ENCODE measurements around the gene RAD51C.

The RAD51C gene

DNA sequence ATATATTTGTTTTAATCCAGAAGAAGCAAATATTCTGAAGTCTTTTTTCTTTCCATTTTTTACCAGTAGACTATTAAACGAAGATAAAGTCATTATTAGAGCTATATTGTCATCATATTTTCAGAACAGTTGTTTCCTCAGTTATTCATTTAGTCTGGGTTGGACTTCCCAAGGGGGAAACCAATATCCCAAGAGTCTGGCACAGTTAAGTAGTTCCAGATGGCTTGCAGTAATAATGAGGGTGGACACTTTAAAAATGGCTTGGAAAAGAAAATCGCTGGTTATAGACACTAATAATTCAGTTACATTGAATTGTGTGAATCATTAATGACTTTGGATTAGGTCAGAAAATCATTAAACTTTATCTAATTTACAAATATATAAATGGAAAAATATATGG, 67.1 kb downstream of the RAD51C start:
- Histone ChIP-seq H3K4me2 (ENCODE audit: low read length) (no peak overlapping the region), H4K20me1 (ENCODE audit: insufficient read depth, low read length) (no peaks in the 10 kb centered on the region), H3K79me2 (ENCODE audit: insufficient read depth, low read length) (no peaks in the 10 kb centered on the region), H3K36me3 (ENCODE audit: insufficient read depth, low read length) (no peaks in the 10 kb centered on the region), H3K4me1 (ENCODE audit: insufficient read depth, low read length, severe bottlenecking) (peaks cover 12% of the 10 kb centered on the region), H3K4me3 (ENCODE audit: low read depth, low read length, poor library complexity, severe bottlenecking) (no peak overlapping the region), H3K9me3 (ENCODE audit: low read length) (no peaks in the 10 kb centered on the region), H3K27ac (ENCODE audit: low read depth, low read length, poor library complexity, severe bottlenecking) (no peak overlapping the region), H3F3A (ENCODE audit: insufficient read depth, low read length) (no peaks in the 10 kb centered on the region; the same call in 1 of the 2 replicates), H3K9me2 (ENCODE audit: low read depth, low read length) (no peaks in the 10 kb centered on the region), H3K9ac (ENCODE audit: low read length) (no peak overlapping the region), H3K27me3 (ENCODE audit: insufficient read depth, low read length) (peaks cover 10% of the 10 kb centered on the region; the same call in 1 of the 2 replicates), H2AFZ (ENCODE audit: low read length) (no peak overlapping the region)
- no peak for TF ChIP-seq EZH2 (IDR thresholded peaks at IDR 0.05; ENCODE audit: borderline replicate concordance, low read length)
- TF ChIP-seq, protein P1, sequence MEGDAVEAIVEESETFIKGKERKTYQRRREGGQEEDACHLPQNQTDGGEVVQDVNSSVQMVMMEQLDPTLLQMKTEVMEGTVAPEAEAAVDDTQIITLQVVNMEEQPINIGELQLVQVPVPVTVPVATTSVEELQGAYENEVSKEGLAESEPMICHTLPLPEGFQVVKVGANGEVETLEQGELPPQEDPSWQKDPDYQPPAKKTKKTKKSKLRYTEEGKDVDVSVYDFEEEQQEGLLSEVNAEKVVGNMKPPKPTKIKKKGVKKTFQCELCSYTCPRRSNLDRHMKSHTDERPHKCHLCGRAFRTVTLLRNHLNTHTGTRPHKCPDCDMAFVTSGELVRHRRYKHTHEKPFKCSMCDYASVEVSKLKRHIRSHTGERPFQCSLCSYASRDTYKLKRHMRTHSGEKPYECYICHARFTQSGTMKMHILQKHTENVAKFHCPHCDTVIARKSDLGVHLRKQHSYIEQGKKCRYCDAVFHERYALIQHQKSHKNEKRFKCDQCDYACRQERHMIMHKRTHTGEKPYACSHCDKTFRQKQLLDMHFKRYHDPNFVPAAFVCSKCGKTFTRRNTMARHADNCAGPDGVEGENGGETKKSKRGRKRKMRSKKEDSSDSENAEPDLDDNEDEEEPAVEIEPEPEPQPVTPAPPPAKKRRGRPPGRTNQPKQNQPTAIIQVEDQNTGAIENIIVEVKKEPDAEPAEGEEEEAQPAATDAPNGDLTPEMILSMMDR (IDR thresholded peaks at IDR 0.05; ENCODE audit: low read length), result no peak

DNA sequence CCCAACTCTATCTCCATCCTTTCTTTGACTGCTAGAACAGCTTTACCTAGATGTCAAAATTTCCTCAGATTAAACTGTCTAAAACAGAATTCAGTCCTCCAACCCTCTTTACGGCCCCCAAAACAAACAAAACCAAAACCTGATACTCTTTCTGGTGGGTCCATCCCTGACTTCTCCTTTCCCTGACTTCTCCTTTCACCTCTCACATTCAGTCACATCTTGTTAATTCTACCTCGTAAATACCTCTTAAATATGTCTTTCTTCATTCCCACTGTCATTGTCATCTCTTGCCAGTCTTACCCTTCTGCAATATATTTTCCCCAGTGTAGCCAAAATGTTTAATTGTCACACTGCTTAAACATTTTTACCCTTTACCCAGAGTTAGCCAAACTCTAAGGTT, 67.8 kb downstream of the RAD51C start:
- Histone ChIP-seq H3F3A (ENCODE audit: insufficient read depth, low read length) (no peaks in the 10 kb centered on the region), H3K4me2 (ENCODE audit: low read length) (no peak overlapping the region), H4K20me1 (ENCODE audit: insufficient read depth, low read length) (no peaks in the 10 kb centered on the region), H3K27ac (ENCODE audit: low read depth, low read length, poor library complexity, severe bottlenecking) (no peak overlapping the region), H3K9ac (ENCODE audit: low read length) (no peak overlapping the region), H2AFZ (ENCODE audit: low read length) (no peak overlapping the region), H3K9me3 (ENCODE audit: low read length) (no peaks in the 10 kb centered on the region), H3K36me3 (ENCODE audit: insufficient read depth, low read length) (no peaks in the 10 kb centered on the region), H3K79me2 (ENCODE audit: insufficient read depth, low read length) (no peaks in the 10 kb centered on the region), H3K4me3 (ENCODE audit: low read depth, low read length, poor library complexity, severe bottlenecking) (no peak overlapping the region), H3K9me2 (ENCODE audit: low read depth, low read length) (no peaks in the 10 kb centered on the region), H3K4me1 (ENCODE audit: insufficient read depth, low read length, severe bottlenecking) (peaks cover 14% of the 10 kb centered on the region), H3K27me3 (ENCODE audit: insufficient read depth, low read length) (peaks cover 10% of the 10 kb centered on the region; the same call in 1 of the 2 replicates)
- no peak for TF ChIP-seq EZH2 (IDR thresholded peaks at IDR 0.05; ENCODE audit: borderline replicate concordance, low read length)
- TF ChIP-seq, protein P1 (IDR thresholded peaks at IDR 0.05; ENCODE audit: low read length), result no peak

GRCh38 chr17:58763263-58763662, 70.9 kb downstream of the RAD51C start:
- Histone ChIP-seq H3K9ac (ENCODE audit: low read length) (no peak overlapping the region), H4K20me1 (ENCODE audit: insufficient read depth, low read length) (no peaks in the 10 kb centered on the region), H3K27ac (ENCODE audit: low read depth, low read length, poor library complexity, severe bottlenecking) (no peak overlapping the region), H3K9me2 (ENCODE audit: low read depth, low read length) (no peaks in the 10 kb centered on the region), H3K27me3 (ENCODE audit: insufficient read depth, low read length) (0 out of 2 replicates have a peak, but pooled peaks cover 3% of the 10 kb centered on the region), H3F3A (ENCODE audit: insufficient read depth, low read length) (no peaks in the 10 kb centered on the region), H3K4me1 (ENCODE audit: insufficient read depth, low read length, severe bottlenecking) (peaks cover 4% of the 10 kb centered on the region), H3K36me3 (ENCODE audit: insufficient read depth, low read length) (no peaks in the 10 kb centered on the region), H3K9me3 (ENCODE audit: low read length) (no peaks in the 10 kb centered on the region), H2AFZ (ENCODE audit: low read length) (no peak overlapping the region), H3K4me3 (ENCODE audit: low read depth, low read length, poor library complexity, severe bottlenecking) (no peak overlapping the region), H3K4me2 (ENCODE audit: low read length) (no peak overlapping the region), H3K79me2 (ENCODE audit: insufficient read depth, low read length) (no peaks in the 10 kb centered on the region)
- TF ChIP-seq EZH2 (IDR thresholded peaks at IDR 0.05; ENCODE audit: borderline replicate concordance, low read length), result no peak
- TF ChIP-seq, protein P1 (IDR thresholded peaks at IDR 0.05; ENCODE audit: low read length), result no peak

Data from OCI-LY1 (cell line).